Gastrocnemius medialis (tissue), 4 donors: ENCODE results near the gene TFDP1.

Experiments
- CTCF ChIP-seq, 5 experiments: fragments of 450-650 bp in 3 of 5; fragments of 200-600 bp in 2 of 5; sonication (generic) in 2 of 5; IDR thresholded peaks in 4 of 5; conservative IDR thresholded peaks in 1 of 5; 1 replicate in 4 of 5; 2 replicates in 1 of 5; pipeline ENCODE4 v1.5.1; 2016 to 2019; ENCODE audit warnings: antibody characterized with exemption in 5 of 5, mild to moderate bottlenecking in 3 of 5, moderate library complexity in 3 of 5
- POLR2A ChIP-seq, 2 donors: fragments of 450-650 bp; IDR thresholded peaks; one replicate each; pipeline ENCODE4 v1.6.1; 2017; ENCODE audit warnings: antibody characterized with exemption in 2 of 2, mild to moderate bottlenecking in 2 of 2, moderate library complexity in 2 of 2

- no peak for TF ChIP-seq CTCF (IDR thresholded peaks at IDR 0.05 in 4 of 5, conservative IDR thresholded peaks at IDR 0.05 in 1 of 5)
- TF ChIP-seq POLR2A (IDR thresholded peaks at IDR 0.05) = no peak
Observed at GRCh38 chr13:113597391-113598080, 13.0 kb downstream of the TFDP1 start.
